CD8-positive, alpha-beta memory T cell (primary cell): ENCODE data around the gene PCOLCE2. TPM values are rescaled to one million over a fixed set of nuclear protein-coding genes. Genes with fewer than 3 reads are reported as not detected.

Experiments used
- CTCF ChIA-PET: fragments of 350-600 bp; sonication (Branson Sonifier 250); formaldehyde crosslinking; loops from one replicate; lab custom pipeline; 2021; ENCODE audit warnings: antibody characterized with exemption; lab: Charles Lee
- POLR2A ChIA-PET: fragments of 350-600 bp; sonication (Branson Sonifier 250); formaldehyde crosslinking; loops from one replicate; lab custom pipeline; 2021; ENCODE audit warnings: antibody characterized with exemption; lab: Charles Lee
- DNase-seq, 5 donors: peaks; one replicate each; pipeline versions ENCODE4 v3.0.0 to v3.0.0-alpha.2; 2020 to 2022; ENCODE audit warnings: mixed read lengths in 1 of 5
- H3K27ac ChIP-seq: one replicate; pipeline ENCODE4 v1.7.0; 2013; ENCODE audit warnings: low read depth, mild to moderate bottlenecking, low read length, moderate library complexity
- H3K27me3 ChIP-seq: 2 replicates; pipeline ENCODE4 v1.7.0; 2013; ENCODE audit warnings: low read length, mild to moderate bottlenecking; ENCODE audit not compliant: insufficient read depth, poor library complexity, severe bottlenecking
- H3K36me3 ChIP-seq: 2 replicates; pipeline ENCODE4 v1.7.0; 2013; ENCODE audit warnings: mild to moderate bottlenecking, low read length, moderate library complexity; ENCODE audit not compliant: insufficient read depth
- H3K4me1 ChIP-seq: 2 replicates; pipeline ENCODE4 v1.7.0; 2013; ENCODE audit warnings: mild to moderate bottlenecking, low read length, moderate library complexity; ENCODE audit not compliant: insufficient read depth
- H3K4me3 ChIP-seq: 2 replicates; pipeline ENCODE4 v1.7.0; 2013; ENCODE audit warnings: mild to moderate bottlenecking, low read length
- H3K9me3 ChIP-seq: 2 replicates; pipeline ENCODE4 v1.7.0; 2013; ENCODE audit warnings: mild to moderate bottlenecking, low read length
- H3K27ac Mint-ChIP-seq, 8 donors: one replicate each; pipeline ENCODE4 v1.8.0; 2020 to 2021; ENCODE audit warnings: mixed read lengths in 8 of 8, mild to moderate bottlenecking in 6 of 8, inconsistent platforms in 3 of 8, moderate library complexity in 3 of 8
- H3K27me3 Mint-ChIP-seq, 2 donors: one replicate each; pipeline ENCODE4 v1.8.0; 2020 to 2021; ENCODE audit warnings: mixed read lengths in 2 of 2, mild to moderate bottlenecking in 1 of 2, moderate library complexity in 1 of 2
- H3K36me3 Mint-ChIP-seq, 3 donors: one replicate each; pipeline ENCODE4 v1.8.0; 2020 to 2021; ENCODE audit warnings: mixed read lengths in 3 of 3, inconsistent platforms in 1 of 3, mild to moderate bottlenecking in 1 of 3
- H3K4me1 Mint-ChIP-seq, 3 donors: one replicate each; pipeline ENCODE4 v1.8.0; 2020 to 2021; ENCODE audit warnings: mixed read lengths in 3 of 3, inconsistent platforms in 1 of 3, mild to moderate bottlenecking in 1 of 3
- H3K4me3 Mint-ChIP-seq, 7 donors: one replicate each; pipeline ENCODE4 v1.8.0; 2020 to 2021; ENCODE audit warnings: mixed read lengths in 7 of 7, mild to moderate bottlenecking in 6 of 7, moderate library complexity in 4 of 7, inconsistent platforms in 2 of 7
- H3K9me3 Mint-ChIP-seq, 5 donors: one replicate each; pipeline ENCODE4 v1.8.0; 2020 to 2022; ENCODE audit warnings: mixed read lengths in 5 of 5, mild to moderate bottlenecking in 3 of 5, moderate library complexity in 2 of 5, inconsistent platforms in 1 of 5
- polyA plus RNA-seq: library from polyadenylated mRNA; unstranded; fragments of 300-500 nt; fragmentation: Illumina TruSeq; gene quantifications from one replicate; pipeline ENCODE4 v1.2.3, GENCODE V29; 2021
- total RNA-seq, 2 experiments: library from RNA; stranded (reverse); gene quantifications; one replicate each; pipeline ENCODE4 v1.2.3, GENCODE V29; 2021

Gene PCOLCE2
- total and polyA plus RNA-seq, 3 experiments from 2014 or later: not detected

DNA sequence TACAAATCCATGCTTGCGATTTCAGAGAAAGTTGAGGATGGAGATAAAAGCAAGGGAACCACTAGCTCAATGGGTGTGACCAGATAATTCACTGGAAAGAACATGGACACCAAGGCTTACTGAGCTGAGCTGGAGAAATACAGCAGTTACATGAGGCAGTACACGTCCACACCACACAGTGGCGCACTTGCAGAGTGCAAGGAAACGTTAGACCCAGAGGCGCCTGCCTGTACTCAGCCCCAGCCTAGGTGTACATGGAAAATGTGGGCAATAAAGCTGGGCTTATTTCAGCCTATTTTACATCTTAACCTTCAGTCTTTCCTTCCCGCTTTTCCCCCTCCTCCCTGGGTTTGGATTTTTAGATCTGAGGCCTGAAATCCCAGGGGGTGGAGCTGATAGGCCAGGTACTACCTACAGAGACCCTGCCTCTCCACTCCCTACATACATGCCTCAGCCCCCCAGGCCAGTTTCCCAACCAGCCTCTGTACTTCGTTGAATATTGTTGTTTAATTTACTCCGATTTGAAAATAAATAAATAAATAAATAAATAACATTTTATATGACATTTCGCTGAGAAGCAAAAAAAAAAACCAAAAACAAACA lies 60.1 kb downstream of the PCOLCE2 start:
- Histone ChIP-seq H3K36me3 (no peaks in the 10 kb centered on the region), H3K4me1 (no peaks in the 10 kb centered on the region), H3K4me3 (no peak overlapping the region), H3K27me3 (no peaks in the 10 kb centered on the region), H3K9me3 (no peaks in the 10 kb centered on the region), H3K27ac (no peak overlapping the region)
- Mint-ChIP-seq H3K4me1 (no peaks in the 10 kb centered on the region), H3K4me3 (no peak overlapping the region), H3K9me3 (no peaks in the 10 kb centered on the region), H3K27ac (no peak overlapping the region), H3K27me3 (peaks cover 10 to 25% of the 10 kb centered on the region in 2 donors), H3K36me3 (no peaks in the 10 kb centered on the region)
- peak; percentile 14 to 55 (median 15) for DNase-seq
- ChIA-PET CTCF (interaction anchor here (0.7 to 1.6 kb wide), 7 partner anchors 10 to 226 kb away, joined by 3 to 10 read pairs (median 3); no protein-coding TSS in a partner anchor), POLR2A (no interaction called here)

DNA sequence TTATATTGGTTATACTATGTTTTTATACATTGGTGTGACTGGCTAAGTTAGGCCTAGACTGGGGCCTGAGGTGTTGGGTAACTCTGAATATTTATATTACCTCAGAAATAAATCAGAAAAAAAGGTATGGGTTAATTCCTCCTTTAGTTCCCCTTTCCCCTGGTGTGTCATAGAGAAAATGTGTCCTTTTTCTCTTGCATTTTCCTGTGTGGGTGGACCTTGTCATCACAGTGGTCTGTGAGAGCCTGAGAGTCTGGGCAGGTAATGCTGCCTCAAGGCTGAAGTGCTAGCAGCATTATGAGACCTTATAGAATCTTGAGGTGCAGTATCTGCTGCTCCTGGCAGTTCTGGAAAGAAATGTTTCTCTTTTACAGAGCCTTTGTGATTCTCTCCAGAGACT lies 69.7 kb downstream of the PCOLCE2 start:
- H3K27me3 Mint-ChIP-seq: peaks cover 6 to 38% of the 10 kb centered on the region in 2 donors
- H3K27ac Mint-ChIP-seq: no peak overlapping the region
- Histone ChIP-seq H3K4me1 (no peaks in the 10 kb centered on the region), H3K27ac (no peak overlapping the region), H3K27me3 (no peaks in the 10 kb centered on the region), H3K9me3 (no peaks in the 10 kb centered on the region), H3K36me3 (no peaks in the 10 kb centered on the region), H3K4me3 (no peak overlapping the region)
- POLR2A ChIA-PET: no interaction called here
- no peak overlapping the region for H3K4me3 Mint-ChIP-seq
- no peaks in the 10 kb centered on the region for H3K4me1 Mint-ChIP-seq
- no peak for DNase-seq
- H3K36me3 Mint-ChIP-seq: no peaks in the 10 kb centered on the region
- no peaks in the 10 kb centered on the region for H3K9me3 Mint-ChIP-seq
- CTCF ChIA-PET: interaction anchor here (0.9 to 3.0 kb wide), 2 partner anchors 9 to 19 kb away, joined by 3 to 10 read pairs; no protein-coding TSS in a partner anchor

DNA sequence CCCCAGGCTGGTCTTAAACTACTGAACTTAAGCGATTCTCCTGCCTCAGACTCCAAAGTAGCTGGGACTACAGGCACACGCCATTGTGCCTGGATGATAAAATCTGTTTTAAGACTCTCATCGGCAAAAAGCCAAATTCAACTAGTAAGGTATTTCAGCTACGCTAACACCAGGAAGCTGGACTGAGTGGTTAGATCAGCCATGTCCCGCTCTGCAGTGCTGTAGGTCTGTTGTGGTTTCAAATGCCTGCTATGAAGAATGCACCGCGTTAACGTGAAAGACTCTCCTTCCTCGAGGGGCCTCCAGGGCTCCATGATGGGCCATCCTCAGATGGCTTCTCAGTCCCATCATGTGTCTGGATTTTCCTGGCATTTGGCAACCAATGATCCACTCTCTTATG lies 70.2 kb downstream of the PCOLCE2 start:
- no peak overlapping the region for H3K4me3 ChIP-seq
- H3K27ac Mint-ChIP-seq: no peak overlapping the region
- H3K27me3 Mint-ChIP-seq: peaks cover 6 to 37% of the 10 kb centered on the region in 2 donors
- H3K9me3 Mint-ChIP-seq: no peaks in the 10 kb centered on the region
- H3K4me3 Mint-ChIP-seq: no peak overlapping the region
- no peak for DNase-seq
- H3K36me3 Mint-ChIP-seq: no peaks in the 10 kb centered on the region
- no peaks in the 10 kb centered on the region for H3K27me3 ChIP-seq
- ChIA-PET CTCF (interaction anchor here (0.9 to 3.0 kb wide), 2 partner anchors 10 to 18 kb away, joined by 3 to 10 read pairs; no protein-coding TSS in a partner anchor), POLR2A (no interaction called here)
- H3K4me1 Mint-ChIP-seq: no peaks in the 10 kb centered on the region
- H3K27ac ChIP-seq: no peak overlapping the region
- H3K9me3 ChIP-seq: no peaks in the 10 kb centered on the region
- no peaks in the 10 kb centered on the region for H3K36me3 ChIP-seq
- H3K4me1 ChIP-seq: no peaks in the 10 kb centered on the region

DNA sequence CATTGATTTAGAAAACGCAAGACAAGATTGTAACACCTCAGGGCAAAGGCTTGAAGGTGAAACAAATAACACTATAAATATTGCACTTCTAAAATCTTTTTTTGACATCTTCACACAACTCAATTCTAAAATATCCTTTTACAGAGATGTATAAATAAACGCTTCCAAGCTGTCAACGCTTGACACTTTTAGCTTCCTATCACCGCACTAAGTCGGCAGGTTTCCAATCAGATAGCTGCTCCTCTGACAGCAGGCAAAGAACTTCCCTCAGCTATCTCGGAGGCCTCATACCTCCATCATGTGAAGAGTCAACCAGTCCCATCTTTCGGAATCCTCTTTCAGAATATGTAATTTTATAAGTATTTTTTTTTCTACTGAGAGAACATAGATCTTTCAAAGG lies 71.0 kb downstream of the PCOLCE2 start:
- H3K4me1 ChIP-seq: no peaks in the 10 kb centered on the region
- H3K27me3 Mint-ChIP-seq: peaks cover 6 to 36% of the 10 kb centered on the region in 2 donors

DNA sequence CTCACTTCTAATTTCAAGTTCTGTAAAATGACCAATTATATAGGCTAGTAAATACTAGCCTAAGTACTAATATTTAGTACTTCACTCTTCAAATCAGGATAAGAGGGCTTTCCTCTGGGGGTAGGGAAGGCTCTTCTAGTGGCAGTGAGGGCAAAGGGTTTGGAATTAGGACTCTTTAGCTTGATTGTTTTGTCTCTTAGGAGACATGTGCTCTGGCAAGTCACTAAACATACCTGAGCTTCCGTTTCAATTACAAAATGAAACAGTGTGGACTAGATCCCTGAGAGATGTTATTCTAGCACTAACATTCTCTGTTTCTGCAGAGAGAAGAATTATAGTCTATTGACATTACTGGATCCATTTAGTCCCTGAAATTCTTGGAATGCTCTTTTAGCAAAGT lies 71.5 kb downstream of the PCOLCE2 start:
- Mint-ChIP-seq H3K36me3 (no peaks in the 10 kb centered on the region), H3K4me1 (no peaks in the 10 kb centered on the region), H3K9me3 (no peaks in the 10 kb centered on the region), H3K27me3 (peaks cover 6 to 31% of the 10 kb centered on the region in 2 donors), H3K27ac (no peak overlapping the region), H3K4me3 (no peak overlapping the region)
- Histone ChIP-seq H3K27me3 (no peaks in the 10 kb centered on the region), H3K4me3 (no peak overlapping the region), H3K27ac (no peak overlapping the region), H3K36me3 (no peaks in the 10 kb centered on the region), H3K9me3 (no peaks in the 10 kb centered on the region), H3K4me1 (no peaks in the 10 kb centered on the region)
- ChIA-PET CTCF (interaction anchor here (1.8 to 3.0 kb wide), 2 partner anchors 11 kb away, joined by 4 to 10 read pairs; no protein-coding TSS in a partner anchor), POLR2A (no interaction called here)
- DNase-seq: no peak

More for the DNA sequence above, 71.0 kb downstream of the PCOLCE2 start:
- Mint-ChIP-seq H3K36me3 (no peaks in the 10 kb centered on the region), H3K4me3 (no peak overlapping the region), H3K4me1 (no peaks in the 10 kb centered on the region), H3K27ac (no peak overlapping the region), H3K9me3 (no peaks in the 10 kb centered on the region)
- H3K27ac ChIP-seq: no peak overlapping the region
- no peaks in the 10 kb centered on the region for H3K27me3 ChIP-seq
- ChIA-PET POLR2A (no interaction called here), CTCF (interaction anchor here (3.0 kb wide), 1 partner anchor 11 kb away, joined by 10 read pairs; no protein-coding TSS in a partner anchor)
- no peaks in the 10 kb centered on the region for H3K36me3 ChIP-seq
- DNase-seq: no peak
- H3K9me3 ChIP-seq: no peaks in the 10 kb centered on the region
- H3K4me3 ChIP-seq: no peak overlapping the region

DNA sequence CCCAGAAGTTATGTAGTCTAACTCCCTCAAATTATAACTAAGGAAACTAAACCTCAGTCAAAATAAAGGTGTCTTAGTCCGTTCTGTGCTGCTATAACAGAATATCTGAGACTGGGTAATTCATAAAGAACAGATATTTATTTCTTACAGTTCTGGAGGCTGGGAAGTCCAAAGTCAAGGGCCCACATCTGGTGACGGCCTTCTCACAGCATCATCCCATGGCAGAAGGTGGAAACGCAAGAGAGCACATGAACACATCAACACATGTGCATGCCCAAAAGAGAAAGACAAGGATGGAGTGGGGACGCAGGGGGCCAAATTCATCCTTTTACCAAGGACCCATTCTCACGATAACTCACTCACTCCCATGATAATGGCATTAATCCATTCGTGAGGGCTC lies 73.1 kb downstream of the PCOLCE2 start:
- Mint-ChIP-seq H3K9me3 (no peaks in the 10 kb centered on the region), H3K27me3 (peaks cover 8 to 33% of the 10 kb centered on the region in 2 donors), H3K4me1 (no peaks in the 10 kb centered on the region), H3K27ac (no peak overlapping the region), H3K36me3 (no peaks in the 10 kb centered on the region), H3K4me3 (no peak overlapping the region)
- Histone ChIP-seq H3K4me3 (no peak overlapping the region), H3K4me1 (no peaks in the 10 kb centered on the region), H3K9me3 (no peaks in the 10 kb centered on the region), H3K36me3 (no peaks in the 10 kb centered on the region), H3K27me3 (no peaks in the 10 kb centered on the region), H3K27ac (no peak overlapping the region)
- no peak for DNase-seq
- POLR2A ChIA-PET: no interaction called here
- CTCF ChIA-PET: interaction anchor here (1.8 kb wide), 1 partner anchor 13 kb away, joined by 4 read pairs; no protein-coding TSS in a partner anchor

DNA sequence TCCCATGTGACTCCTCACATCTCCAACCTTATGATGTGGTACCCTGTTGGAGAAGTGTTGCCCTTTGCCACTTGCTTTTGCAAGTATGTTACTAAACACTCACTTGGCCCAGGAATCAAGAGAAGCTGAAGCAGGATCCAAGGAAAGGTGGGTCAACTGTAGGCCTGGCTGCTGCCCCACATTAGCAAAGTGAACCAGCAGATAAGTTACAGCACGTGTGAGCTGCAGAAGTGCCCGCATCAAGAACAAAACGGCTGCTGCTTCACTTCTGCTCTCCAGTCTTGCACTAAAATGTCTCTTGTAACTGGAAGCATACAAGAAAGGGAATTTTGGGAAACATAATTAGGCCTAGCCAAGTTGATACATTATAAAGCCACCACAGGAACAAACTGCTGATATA lies 79.6 kb downstream of the PCOLCE2 start:
- Mint-ChIP-seq H3K4me1 (no peaks in the 10 kb centered on the region), H3K27ac (no peak overlapping the region), H3K36me3 (peaks cover 0 to 4% (median 2%) of the 10 kb centered on the region in 3 donors), H3K27me3 (peaks cover 7 to 14% of the 10 kb centered on the region in 2 donors), H3K4me3 (no peak overlapping the region), H3K9me3 (no peaks in the 10 kb centered on the region)
- Histone ChIP-seq H3K27me3 (no peaks in the 10 kb centered on the region), H3K4me1 (no peaks in the 10 kb centered on the region), H3K36me3 (no peaks in the 10 kb centered on the region), H3K4me3 (no peak overlapping the region), H3K9me3 (no peaks in the 10 kb centered on the region), H3K27ac (no peak overlapping the region)
- POLR2A ChIA-PET: no interaction called here
- DNase-seq: no peak
- CTCF ChIA-PET: no interaction called here

DNA sequence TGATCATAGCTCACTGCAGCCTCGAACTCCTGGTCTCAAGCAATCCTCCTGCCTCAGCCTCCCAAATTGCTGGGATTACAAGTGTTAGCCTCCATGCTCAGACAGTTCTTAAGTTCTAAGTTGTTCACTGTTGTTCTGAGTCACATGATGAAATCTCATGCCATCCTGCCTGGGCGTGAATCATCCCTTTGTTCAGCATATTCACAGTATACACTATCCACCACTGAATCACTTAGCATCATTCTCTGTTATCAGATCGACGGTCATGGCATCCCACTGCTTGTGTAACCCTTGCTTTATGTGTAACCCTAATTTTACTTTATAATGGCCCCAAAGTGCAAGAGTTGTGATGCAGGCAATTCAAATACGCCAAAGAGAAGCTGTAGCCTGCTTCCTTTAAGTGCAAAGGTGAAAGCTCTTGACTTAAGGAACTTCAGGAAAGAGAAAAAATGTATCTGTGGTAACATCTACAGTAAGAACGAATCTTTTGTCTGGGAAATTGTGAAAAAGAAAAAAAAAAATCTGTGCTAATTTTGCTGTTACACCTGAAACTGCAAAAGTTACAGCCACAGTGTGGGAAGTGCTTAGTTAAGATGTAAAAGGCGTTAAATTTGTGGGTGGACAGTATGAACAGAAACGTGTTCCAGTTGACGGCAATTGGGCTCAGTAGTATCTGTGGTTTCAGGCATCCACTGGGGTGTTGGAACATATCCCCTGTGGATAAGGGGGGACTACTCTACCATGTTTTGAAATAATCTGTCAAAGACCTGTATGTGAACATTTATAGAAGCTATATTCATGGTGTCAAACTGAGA lies 80.6 kb downstream of the PCOLCE2 start:
- no peaks in the 10 kb centered on the region for H3K4me1 Mint-ChIP-seq
- no peak overlapping the region for H3K27ac ChIP-seq
- H3K4me3 Mint-ChIP-seq: no peak overlapping the region
- H3K4me3 ChIP-seq: no peak overlapping the region
- peaks cover 7 to 10% of the 10 kb centered on the region in 2 donors for H3K27me3 Mint-ChIP-seq
- no peaks in the 10 kb centered on the region for H3K9me3 ChIP-seq
- peak overlapping the region in 2 of 8 donors; percentile 24 to 31 for H3K27ac Mint-ChIP-seq
- peaks cover 0 to 5% (median 2%) of the 10 kb centered on the region in 3 donors for H3K36me3 Mint-ChIP-seq
- ChIA-PET CTCF (no interaction called here), POLR2A (no interaction called here)
- no peaks in the 10 kb centered on the region for H3K9me3 Mint-ChIP-seq
- no peaks in the 10 kb centered on the region for H3K36me3 ChIP-seq
- no peaks in the 10 kb centered on the region for H3K27me3 ChIP-seq
- H3K4me1 ChIP-seq: no peaks in the 10 kb centered on the region
- no peak for DNase-seq
